NCI-H2029 (cell line): ENCODE results near the gene EAF2.
"Not testable (repeated sequence)": the region's sequence is repeated elsewhere in the genome, so short reads cannot be mapped to it uniquely, and the experiment has no call there.

Source experiments
- DNase-seq: peaks from one replicate; lab custom pipeline; 2025; lab: John Stamatoyannopoulos, UW

EAF2 gene

GRCh38 chr3:121863247-121863646 is 28.2 kb downstream of the EAF2 start:
- not testable (repeated sequence) for DNase-seq

DNA sequence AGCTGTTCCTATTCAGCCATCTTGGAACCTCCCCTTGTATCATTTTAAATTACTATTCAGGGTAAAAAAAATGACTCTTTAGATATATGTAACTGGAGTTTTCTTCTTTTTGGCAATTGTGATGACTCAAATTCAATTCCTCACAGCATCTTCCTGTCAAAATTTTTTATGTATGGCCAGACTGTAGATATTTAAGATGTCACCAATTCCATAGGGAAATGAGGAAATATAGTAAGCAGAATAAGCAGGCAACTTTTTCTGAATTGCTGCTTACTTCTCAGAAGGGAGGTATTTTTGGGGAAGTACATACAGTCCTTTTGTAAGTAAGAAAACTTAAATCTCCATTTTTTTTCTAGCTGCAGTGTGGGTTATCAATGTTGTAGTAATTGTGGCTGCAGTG is 28.8 kb downstream of the EAF2 start:
- no peak for DNase-seq

- no peak for DNase-seq
These were observed 34.7 kb downstream of the EAF2 start for GRCh38 chr3:121869736-121870135.

DNA sequence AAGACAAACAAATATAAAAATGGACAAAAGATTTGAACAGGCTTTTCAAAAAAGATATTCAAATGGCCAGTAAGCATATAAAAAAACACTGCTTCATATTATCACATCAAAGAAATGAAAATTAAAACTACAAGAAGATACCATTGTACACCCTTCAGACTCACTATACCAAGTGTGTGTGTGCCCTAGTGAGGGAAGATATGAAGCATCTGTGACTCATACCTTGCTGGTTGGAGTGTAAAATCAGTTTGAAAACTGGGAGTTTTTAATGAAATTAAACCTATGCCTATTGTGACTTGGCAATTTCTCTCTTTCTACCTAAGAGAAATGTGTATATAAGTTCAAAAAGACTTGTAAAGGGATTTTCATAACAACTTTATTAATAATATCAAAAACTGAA is 35.7 kb downstream of the EAF2 start:
- DNase-seq, result no peak

GRCh38 chr3:121871430-121871829 is 36.4 kb downstream of the EAF2 start:
- no peak for DNase-seq

DNA sequence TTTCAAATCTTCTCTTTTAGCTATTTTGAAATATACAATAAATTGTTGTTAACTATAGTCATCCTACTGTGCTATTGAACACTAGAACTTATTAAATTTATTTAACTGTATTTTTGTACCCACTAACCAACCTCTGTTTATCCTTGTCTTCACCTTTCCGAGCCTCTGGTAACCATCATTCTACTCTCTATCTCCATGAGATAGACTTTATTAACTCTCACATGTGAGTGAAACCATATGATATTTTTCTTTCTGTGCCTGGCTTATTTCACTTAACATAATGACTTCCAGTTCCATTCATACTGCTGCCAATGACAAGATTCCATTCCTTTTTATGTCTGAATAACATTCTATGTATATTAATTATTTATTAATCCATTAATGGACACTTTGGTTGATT is 43.4 kb downstream of the EAF2 start:
- DNase-seq, result no peak

DNA sequence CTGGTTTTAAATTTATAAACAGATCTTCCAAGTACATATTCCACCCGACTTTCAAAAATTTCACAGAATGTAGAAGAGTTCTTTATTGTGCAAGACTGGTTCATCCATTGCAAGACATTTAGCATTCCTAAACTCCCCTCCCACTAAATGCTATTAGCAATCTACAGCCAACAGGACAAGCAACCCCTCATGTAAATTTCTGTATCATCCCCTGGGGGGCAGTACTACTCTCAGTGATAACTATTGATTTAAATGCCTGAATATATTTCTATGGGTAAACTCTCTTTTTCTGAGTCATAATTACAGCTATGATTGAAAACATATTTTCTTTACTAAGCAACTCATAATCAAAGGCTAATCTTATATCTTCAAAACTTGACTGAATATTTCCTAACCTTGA is 48.5 kb downstream of the EAF2 start:
- DNase-seq, result no peak

GRCh38 chr3:121885386-121885785 is 50.4 kb downstream of the EAF2 start:
- no peak for DNase-seq

- DNase-seq, result no peak
These were observed 59.4 kb downstream of the EAF2 start, which contains the start of gene SLC15A2 for GRCh38 chr3:121894301-121894990. SLC15A2 (plus strand) TSS chr3:121894401; CDS start chr3:121894477, 76 bp downstream.

DNA sequence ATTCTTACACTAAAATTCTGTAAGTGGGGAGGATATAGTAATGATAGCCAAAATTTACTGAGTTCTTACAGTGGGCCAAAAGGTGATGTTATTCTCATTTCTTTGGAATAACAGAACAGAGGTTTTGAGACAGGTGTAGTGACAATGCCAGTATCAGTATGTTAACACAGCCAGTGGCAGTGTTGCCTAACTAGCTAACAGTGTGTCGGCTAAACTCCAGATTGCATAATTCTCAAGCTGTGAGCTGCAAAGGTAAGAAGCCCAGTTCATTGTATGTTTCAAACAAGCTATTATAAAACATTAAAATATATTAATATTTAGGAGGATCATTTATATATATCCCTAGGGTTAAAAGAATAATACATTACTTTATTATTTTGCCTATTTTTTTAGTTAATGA is 60.1 kb downstream of the EAF2 start:
- no peak for DNase-seq

GRCh38 chr3:121895736-121896135 is 60.7 kb downstream of the EAF2 start:
- DNase-seq, result no peak

GRCh38 chr3:121896823-121897222 is 61.8 kb downstream of the EAF2 start:
- no peak for DNase-seq

- DNase-seq, result no peak
These were observed 62.3 kb downstream of the EAF2 start for GRCh38 chr3:121897296-121897695.

DNA sequence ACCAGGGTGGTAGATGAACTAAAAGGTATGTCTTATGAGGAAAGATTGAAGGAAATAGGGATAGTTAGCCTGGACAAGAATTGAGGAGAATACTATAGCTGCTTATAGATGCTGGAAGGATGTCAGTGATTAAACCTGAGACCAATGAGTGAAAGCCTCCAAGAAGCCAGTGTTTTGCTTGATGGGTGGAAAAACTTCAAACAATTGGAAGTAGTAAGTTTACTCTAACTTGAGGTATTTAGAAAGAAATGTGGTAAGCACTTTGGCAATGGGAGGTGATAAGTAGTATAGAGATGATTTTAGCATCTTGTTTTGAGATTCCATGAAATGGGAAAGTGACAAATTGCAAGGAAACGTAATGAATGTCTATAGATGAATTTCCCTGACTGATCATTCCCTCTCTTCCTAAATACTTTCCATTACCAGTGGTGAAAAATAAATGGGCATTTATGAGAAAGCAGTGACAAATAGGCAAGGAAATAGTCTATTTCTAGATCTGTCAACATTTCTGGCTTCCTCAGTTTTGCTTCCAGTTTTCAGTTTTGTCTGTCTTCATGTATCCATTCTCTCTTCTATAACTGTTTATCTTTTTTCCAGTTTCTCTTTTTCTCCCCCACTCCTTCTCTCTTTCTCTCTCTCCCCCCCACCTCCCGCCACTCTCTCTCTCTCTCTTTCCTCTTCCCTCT is 78.4 kb downstream of the EAF2 start:
- no peak for DNase-seq

DNA sequence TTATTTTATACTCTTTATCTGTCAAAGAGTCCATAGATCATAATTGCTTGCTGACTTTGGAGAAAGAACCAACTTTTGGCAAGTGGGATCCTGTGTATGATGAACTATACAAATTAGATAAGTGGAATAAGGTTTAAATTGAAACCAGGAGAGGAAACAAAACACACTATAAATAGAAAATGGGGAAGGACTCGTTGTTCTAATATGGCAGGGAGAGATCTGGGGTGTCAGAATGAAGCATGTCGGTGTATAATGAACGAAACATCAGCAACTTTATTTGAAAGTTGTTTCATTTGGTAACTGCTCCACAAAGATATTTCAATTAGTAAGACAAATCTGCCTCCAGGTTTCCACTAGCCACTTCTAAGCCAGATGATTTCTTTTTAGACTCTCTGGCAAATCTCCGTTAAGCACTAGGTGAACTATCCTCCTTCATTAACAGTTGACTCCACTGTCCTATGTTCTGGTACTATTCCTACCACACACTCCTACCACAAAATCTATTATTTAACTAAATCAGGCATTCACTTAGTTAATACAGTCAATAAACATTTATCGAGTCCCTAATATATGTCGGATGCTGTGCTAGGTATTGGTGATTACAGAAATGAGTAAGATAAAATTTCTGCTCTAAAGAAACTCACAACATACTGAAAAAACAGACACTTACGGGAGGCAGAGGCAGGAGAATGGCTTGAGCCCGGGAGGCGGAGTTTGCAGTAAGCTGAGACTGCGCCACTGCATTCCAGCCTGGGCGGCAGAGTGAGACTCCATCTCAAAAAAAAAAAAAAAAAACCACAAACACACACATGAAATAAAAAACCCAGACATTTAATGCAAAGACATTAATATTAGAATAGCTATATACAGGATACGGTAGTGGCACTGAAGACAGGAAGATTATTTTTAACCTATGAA is 79.3 kb downstream of the EAF2 start:
- DNase-seq, result no peak

DNA sequence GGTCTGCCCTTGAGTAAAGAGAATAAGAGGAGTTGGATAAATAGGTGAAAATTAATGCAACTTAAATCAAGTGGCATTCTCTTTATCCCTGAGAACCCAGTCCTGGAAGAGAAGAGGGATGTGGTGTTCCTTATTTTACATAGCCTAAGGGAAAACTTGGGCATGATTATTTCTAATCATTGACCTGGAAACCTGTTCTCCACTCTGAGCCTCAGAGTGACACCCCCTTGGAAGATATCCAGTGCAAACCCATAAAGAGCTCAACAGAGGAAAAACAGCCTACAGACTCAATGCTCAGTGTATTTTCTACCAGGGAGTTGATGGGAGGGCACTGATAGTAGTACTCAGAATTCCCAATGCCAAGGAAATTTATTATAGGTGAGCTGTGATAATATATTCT is 81.2 kb downstream of the EAF2 start:
- no peak for DNase-seq

GRCh38 chr3:121918779-121919483 is 83.9 kb downstream of the EAF2 start:
- DNase-seq, result no peak

GRCh38 chr3:121924734-121925133 is 89.7 kb downstream of the EAF2 start:
- DNase-seq, result no peak

- no peak for DNase-seq
These were observed 91.4 kb downstream of the EAF2 start for GRCh38 chr3:121926380-121926779.
